Mammary epithelial cell (primary cell): ENCODE results near the gene KAT6B.

ENCODE experiments used
- EZH2 ChIP-seq: IDR thresholded peaks from 2 replicates; pipeline ENCODE4 v1.6.1; 2012; ENCODE audit warnings: low read length, inconsistent platforms, borderline replicate concordance
- TF ChIP-seq, protein P1 (sequence below), 2 donors: IDR thresholded peaks in 1 of 2; conservative IDR thresholded peaks in 1 of 2; 2 replicates each; pipeline ENCODE4 v1.5.1; 2011 to 2012; ENCODE audit warnings: inconsistent platforms in 2 of 2, low read length in 2 of 2, mild to moderate bottlenecking in 2 of 2, control low read depth in 1 of 2, low read depth in 1 of 2; ENCODE audit not compliant: insufficient read depth in 1 of 2; ENCODE audit errors: extremely low read depth in 1 of 2

DNA sequence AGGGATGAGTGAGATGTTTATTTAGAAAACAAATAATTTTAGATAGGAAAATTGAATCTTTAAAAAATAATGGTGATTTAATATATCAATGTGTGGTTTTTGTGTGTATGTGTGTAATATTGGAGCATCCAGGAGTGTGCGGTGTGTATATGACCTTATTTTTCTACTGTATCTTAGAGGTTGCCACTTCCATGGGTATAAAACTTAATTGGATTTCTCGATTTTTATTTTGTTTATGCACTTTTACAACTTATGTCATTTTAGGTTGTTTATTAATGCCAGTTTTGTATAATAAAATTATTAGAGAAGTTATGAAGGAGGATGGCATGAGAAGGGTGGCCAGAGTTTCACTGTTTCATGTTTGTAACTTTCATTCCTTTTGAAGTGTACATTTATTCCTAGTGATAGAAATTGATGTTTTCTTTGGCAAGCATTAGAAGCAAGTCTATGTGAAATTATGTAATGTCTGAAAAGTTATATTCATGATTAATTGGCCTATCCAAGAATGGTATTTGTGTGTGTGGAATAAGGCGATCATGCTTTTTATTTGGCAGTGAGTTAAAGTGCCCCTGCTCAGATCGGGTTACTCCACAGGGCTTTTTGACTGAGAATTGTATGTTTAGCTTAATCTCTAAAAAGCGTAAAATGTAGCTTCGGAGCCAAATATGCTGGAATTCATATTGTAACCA lies 110.3 kb downstream of the KAT6B start:
- TF ChIP-seq, protein P1, sequence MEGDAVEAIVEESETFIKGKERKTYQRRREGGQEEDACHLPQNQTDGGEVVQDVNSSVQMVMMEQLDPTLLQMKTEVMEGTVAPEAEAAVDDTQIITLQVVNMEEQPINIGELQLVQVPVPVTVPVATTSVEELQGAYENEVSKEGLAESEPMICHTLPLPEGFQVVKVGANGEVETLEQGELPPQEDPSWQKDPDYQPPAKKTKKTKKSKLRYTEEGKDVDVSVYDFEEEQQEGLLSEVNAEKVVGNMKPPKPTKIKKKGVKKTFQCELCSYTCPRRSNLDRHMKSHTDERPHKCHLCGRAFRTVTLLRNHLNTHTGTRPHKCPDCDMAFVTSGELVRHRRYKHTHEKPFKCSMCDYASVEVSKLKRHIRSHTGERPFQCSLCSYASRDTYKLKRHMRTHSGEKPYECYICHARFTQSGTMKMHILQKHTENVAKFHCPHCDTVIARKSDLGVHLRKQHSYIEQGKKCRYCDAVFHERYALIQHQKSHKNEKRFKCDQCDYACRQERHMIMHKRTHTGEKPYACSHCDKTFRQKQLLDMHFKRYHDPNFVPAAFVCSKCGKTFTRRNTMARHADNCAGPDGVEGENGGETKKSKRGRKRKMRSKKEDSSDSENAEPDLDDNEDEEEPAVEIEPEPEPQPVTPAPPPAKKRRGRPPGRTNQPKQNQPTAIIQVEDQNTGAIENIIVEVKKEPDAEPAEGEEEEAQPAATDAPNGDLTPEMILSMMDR (conservative IDR thresholded peaks at IDR 0.05 in 1 of 2, IDR thresholded peaks at IDR 0.05 in 1 of 2; ENCODE audit: extremely low read depth in 1 of 2, insufficient read depth in 1 of 2, low read depth in 1 of 2, low read length in 2 of 2), result no peak
- TF ChIP-seq EZH2, result no peak
